Measurements from ENCODE around the gene SCYL3. TPM values are rescaled to one million over a fixed set of nuclear protein-coding genes. Genes with fewer than 3 reads are reported as not detected.

SCYL3 gene
- total and polyA plus RNA-seq, 2 of the 13 experiments (the other 11 are each of a cell fraction or from before 2014, with no cell fraction given) = 3.3 to 4.9 TPM

DNA sequence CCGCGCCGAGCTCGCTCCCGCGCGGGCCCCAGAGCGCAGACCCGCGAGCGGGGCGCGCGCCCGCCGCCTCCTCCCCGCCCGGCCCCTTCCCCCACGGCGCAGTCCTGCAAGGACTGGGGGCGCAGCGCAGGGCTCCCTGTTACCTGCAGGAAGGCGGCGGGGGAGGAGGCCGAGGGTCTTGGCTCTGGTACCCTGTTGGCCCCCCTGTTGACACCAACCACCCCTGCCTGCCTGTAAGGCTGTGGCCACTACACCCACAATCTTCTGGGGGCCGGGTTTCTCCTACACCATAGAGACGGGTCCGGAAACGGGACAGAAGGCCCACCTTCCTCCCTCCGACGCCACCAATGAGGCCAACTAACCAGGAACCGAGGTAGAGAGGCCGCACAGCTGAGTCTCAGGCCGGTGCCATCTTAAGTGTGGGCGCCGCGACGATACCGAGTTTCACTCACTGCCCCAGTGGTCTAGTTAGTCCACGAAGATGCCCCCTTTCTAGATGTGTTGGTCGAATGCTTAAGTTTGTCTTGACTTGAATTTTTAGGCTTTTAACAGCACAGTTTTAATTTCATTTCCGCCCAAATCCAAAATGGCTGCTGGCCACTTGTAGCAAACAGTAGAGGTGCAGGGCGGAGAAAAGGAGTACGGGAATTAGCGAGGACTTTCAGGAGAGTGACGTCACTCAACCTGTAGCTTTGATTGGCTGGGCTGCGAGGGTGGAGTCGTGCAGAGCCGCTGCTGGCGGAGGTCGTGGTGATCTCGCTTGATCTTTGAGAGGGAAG lies at the start of gene SCYL3 (continued):
- TF ChIP-seq, protein P1, sequence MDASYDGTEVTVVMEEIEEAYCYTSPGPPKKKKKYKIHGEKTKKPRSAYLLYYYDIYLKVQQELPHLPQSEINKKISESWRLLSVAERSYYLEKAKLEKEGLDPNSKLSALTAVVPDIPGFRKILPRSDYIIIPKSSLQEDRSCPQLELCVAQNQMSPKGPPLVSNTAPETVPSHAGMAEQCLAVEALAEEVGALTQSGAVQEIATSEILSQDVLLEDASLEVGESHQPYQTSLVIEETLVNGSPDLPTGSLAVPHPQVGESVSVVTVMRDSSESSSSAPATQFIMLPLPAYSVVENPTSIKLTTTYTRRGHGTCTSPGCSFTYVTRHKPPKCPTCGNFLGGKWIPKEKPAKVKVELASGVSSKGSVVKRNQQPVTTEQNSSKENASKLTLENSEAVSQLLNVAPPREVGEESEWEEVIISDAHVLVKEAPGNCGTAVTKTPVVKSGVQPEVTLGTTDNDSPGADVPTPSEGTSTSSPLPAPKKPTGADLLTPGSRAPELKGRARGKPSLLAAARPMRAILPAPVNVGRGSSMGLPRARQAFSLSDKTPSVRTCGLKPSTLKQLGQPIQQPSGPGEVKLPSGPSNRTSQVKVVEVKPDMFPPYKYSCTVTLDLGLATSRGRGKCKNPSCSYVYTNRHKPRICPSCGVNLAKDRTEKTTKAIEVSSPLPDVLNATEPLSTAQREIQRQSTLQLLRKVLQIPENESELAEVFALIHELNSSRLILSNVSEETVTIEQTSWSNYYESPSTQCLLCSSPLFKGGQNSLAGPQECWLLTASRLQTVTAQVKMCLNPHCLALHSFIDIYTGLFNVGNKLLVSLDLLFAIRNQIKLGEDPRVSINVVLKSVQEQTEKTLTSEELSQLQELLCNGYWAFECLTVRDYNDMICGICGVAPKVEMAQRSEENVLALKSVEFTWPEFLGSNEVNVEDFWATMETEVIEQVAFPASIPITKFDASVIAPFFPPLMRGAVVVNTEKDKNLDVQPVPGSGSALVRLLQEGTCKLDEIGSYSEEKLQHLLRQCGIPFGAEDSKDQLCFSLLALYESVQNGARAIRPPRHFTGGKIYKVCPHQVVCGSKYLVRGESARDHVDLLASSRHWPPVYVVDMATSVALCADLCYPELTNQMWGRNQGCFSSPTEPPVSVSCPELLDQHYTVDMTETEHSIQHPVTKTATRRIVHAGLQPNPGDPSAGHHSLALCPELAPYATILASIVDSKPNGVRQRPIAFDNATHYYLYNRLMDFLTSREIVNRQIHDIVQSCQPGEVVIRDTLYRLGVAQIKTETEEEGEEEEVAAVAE (CRISPR knock-in tag; IDR thresholded peaks at IDR 0.05; ENCODE audit: borderline replicate concordance) = peak; percentile 71
- peak; percentile 26; the same call in 1 of the 2 replicates for TF ChIP-seq SIX4 (CRISPR knock-in tag; IDR thresholded peaks at IDR 0.05)
- peak; percentile 23; the same call in 1 of the 2 replicates for TF ChIP-seq KDM4B (CRISPR knock-in tag; IDR thresholded peaks at IDR 0.05)
- TF ChIP-seq, protein P2, sequence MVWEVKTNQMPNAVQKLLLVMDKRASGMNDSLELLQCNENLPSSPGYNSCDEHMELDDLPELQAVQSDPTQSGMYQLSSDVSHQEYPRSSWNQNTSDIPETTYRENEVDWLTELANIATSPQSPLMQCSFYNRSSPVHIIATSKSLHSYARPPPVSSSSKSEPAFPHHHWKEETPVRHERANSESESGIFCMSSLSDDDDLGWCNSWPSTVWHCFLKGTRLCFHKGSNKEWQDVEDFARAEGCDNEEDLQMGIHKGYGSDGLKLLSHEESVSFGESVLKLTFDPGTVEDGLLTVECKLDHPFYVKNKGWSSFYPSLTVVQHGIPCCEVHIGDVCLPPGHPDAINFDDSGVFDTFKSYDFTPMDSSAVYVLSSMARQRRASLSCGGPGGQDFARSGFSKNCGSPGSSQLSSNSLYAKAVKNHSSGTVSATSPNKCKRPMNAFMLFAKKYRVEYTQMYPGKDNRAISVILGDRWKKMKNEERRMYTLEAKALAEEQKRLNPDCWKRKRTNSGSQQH (CRISPR knock-in tag; IDR thresholded peaks at IDR 0.05; ENCODE audit: low read depth) = peak; percentile 59; the same call in 1 of the 2 replicates
- peak; percentile 70; the same call in 1 of the 2 replicates for TF ChIP-seq KDM2A (CRISPR knock-in tag; IDR thresholded peaks at IDR 0.05; ENCODE audit: borderline replicate concordance, low read depth)
- TF ChIP-seq SP4 (CRISPR knock-in tag; IDR thresholded peaks at IDR 0.05) = no peak; the same call in 1 of the 2 replicates
- 0 out of 2 replicates have a peak, but pooled peaks have one; percentile 19 for TF ChIP-seq FOXA3 (CRISPR knock-in tag; IDR thresholded peaks at IDR 0.05)
- peak; percentile 45 for TF ChIP-seq NCOA2 (CRISPR knock-in tag; IDR thresholded peaks at IDR 0.05)
- TF ChIP-seq AGO2 (optimal IDR thresholded peaks at IDR 0.05; ENCODE audit: low read depth, low read length) = peak; percentile 12
- TF ChIP-seq, protein P3, sequence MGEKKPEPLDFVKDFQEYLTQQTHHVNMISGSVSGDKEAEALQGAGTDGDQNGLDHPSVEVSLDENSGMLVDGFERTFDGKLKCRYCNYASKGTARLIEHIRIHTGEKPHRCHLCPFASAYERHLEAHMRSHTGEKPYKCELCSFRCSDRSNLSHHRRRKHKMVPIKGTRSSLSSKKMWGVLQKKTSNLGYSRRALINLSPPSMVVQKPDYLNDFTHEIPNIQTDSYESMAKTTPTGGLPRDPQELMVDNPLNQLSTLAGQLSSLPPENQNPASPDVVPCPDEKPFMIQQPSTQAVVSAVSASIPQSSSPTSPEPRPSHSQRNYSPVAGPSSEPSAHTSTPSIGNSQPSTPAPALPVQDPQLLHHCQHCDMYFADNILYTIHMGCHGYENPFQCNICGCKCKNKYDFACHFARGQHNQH (CRISPR knock-in tag; IDR thresholded peaks at IDR 0.05) = peak; percentile 75
- TF ChIP-seq NR2F6 (IDR thresholded peaks at IDR 0.05) = no peak
- TF ChIP-seq NR2F6 (CRISPR knock-in tag; IDR thresholded peaks at IDR 0.05) = no peak
- TF ChIP-seq, protein P4, sequence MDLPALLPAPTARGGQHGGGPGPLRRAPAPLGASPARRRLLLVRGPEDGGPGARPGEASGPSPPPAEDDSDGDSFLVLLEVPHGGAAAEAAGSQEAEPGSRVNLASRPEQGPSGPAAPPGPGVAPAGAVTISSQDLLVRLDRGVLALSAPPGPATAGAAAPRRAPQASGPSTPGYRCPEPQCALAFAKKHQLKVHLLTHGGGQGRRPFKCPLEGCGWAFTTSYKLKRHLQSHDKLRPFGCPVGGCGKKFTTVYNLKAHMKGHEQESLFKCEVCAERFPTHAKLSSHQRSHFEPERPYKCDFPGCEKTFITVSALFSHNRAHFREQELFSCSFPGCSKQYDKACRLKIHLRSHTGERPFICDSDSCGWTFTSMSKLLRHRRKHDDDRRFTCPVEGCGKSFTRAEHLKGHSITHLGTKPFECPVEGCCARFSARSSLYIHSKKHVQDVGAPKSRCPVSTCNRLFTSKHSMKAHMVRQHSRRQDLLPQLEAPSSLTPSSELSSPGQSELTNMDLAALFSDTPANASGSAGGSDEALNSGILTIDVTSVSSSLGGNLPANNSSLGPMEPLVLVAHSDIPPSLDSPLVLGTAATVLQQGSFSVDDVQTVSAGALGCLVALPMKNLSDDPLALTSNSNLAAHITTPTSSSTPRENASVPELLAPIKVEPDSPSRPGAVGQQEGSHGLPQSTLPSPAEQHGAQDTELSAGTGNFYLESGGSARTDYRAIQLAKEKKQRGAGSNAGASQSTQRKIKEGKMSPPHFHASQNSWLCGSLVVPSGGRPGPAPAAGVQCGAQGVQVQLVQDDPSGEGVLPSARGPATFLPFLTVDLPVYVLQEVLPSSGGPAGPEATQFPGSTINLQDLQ (CRISPR knock-in tag; IDR thresholded peaks at IDR 0.05) = no peak
- TF ChIP-seq CREM (IDR thresholded peaks at IDR 0.05) = peak; percentile 98
- no peak for TF ChIP-seq CREM (CRISPR knock-in tag; IDR thresholded peaks at IDR 0.05)
- TF ChIP-seq CAMTA2 (CRISPR knock-in tag; IDR thresholded peaks at IDR 0.05; ENCODE audit: borderline replicate concordance) = 0 out of 2 replicates have a peak, but pooled peaks have one; percentile 65
- TF ChIP-seq HES4 (CRISPR knock-in tag; IDR thresholded peaks at IDR 0.05; ENCODE audit: borderline replicate concordance) = 0 out of 2 replicates have a peak, but pooled peaks have one; percentile 24
- peak; percentile 100 for TF ChIP-seq ELF4 (CRISPR knock-in tag; IDR thresholded peaks at IDR 0.05; ENCODE audit: borderline replicate concordance)
- no peak for TF ChIP-seq ZFP62 (CRISPR knock-in tag; IDR thresholded peaks at IDR 0.05)
- no peak for TF ChIP-seq ZNF839 (CRISPR knock-in tag; IDR thresholded peaks at IDR 0.05; ENCODE audit: borderline replicate concordance)

All from HepG2 (cell line).